Prostate gland (tissue), 2 donors: Measurements from ENCODE around the gene BMP2K.
"Not testable (repeated sequence)": the region's sequence is repeated elsewhere in the genome, so short reads cannot be mapped to it uniquely, and the experiment has no call there.

Experiments
- CTCF ChIP-seq, 4 experiments: fragments of 200-600 bp in 2 of 4; fragments of 450-650 bp in 2 of 4; sonication (generic) in 2 of 4; IDR thresholded peaks; 1 replicate in 3 of 4; 2 replicates in 1 of 4; pipeline ENCODE4 v1.5.1; 2016 to 2019; ENCODE audit warnings: antibody characterized with exemption in 4 of 4, mild to moderate bottlenecking in 2 of 4, moderate library complexity in 2 of 4
- POLR2A ChIP-seq: fragments of 450-650 bp; IDR thresholded peaks from one replicate; pipeline ENCODE4 v1.6.1; 2016; ENCODE audit warnings: antibody characterized with exemption, mild to moderate bottlenecking
- POLR2AphosphoS5 ChIP-seq: sonication (generic); formaldehyde crosslinking; IDR thresholded peaks from one replicate; pipeline ENCODE4 v1.6.1; 2017; ENCODE audit warnings: antibody characterized with exemption

GRCh38 chr4:78868712-78869111, 92.6 kb downstream of the BMP2K start:
- not testable (repeated sequence) for TF ChIP-seq POLR2AphosphoS5; CTCF (IDR thresholded peaks at IDR 0.05); POLR2A
